Right atrium auricular region (tissue), 2 donors: ENCODE results near the gene XPC. TPM values are rescaled to one million over a fixed set of nuclear protein-coding genes. Genes with fewer than 3 reads are reported as not detected.

Experiments used
- DNase-seq: peaks from one replicate; pipeline ENCODE4 v3.0.0-alpha.2; 2019; ENCODE audit warnings: low spot score
- H3K27ac ChIP-seq, 2 donors: fragments of 200-600 bp; sonication (generic); 1 replicate in 1 of 2; 2 replicates in 1 of 2; pipeline ENCODE4 v1.5.1; 2016 to 2019
- H3K27me3 ChIP-seq, 2 donors: fragments of 200-600 bp; sonication (generic); one replicate each; pipeline versions ENCODE4 v1.5.1 to v1.6.0; 2017 to 2019
- H3K36me3 ChIP-seq: fragments of 200-600 bp; sonication (generic); one replicate; pipeline ENCODE4 v1.5.1; 2016
- H3K4me1 ChIP-seq, 2 donors: fragments of 200-600 bp; sonication (generic); one replicate each; pipeline versions ENCODE4 v1.5.1 to v1.6.0; 2017 to 2019
- H3K4me3 ChIP-seq, 2 donors: fragments of 200-600 bp; sonication (generic); 1 replicate in 1 of 2; 2 replicates in 1 of 2; pipeline ENCODE4 v1.5.1; 2017 to 2019; ENCODE audit warnings: mild to moderate bottlenecking in 1 of 2, moderate library complexity in 1 of 2
- H3K9me3 ChIP-seq, 2 donors: fragments of 200-600 bp; sonication (generic); one replicate each; pipeline ENCODE4 v1.5.1; 2019
- CTCF ChIP-seq, 2 donors: fragments of 200-600 bp; sonication (generic); IDR thresholded peaks; one replicate each; pipeline ENCODE4 v1.5.1; 2019; ENCODE audit warnings: antibody characterized with exemption in 2 of 2
- total RNA-seq, 2 donors: library from RNA; depleted of rRNA; stranded (reverse); fragments of >200 nt; gene quantifications; one replicate each; pipeline ENCODE4 v1.1.0, GENCODE V29; 2016

Gene XPC
- total RNA-seq, 2 donors from 2014 or later = 15.7 to 18.3 TPM

GRCh38 chr3:14146381-14147065, 31.9 kb downstream of the XPC start:
- Histone ChIP-seq H3K36me3 (peaks cover 41% of the 10 kb centered on the region), H3K27ac (peak overlapping the region; percentile 86 to 93), H3K4me3 (no peak overlapping the region), H3K27me3 (no peaks in the 10 kb centered on the region), H3K9me3 (no peaks in the 10 kb centered on the region), H3K4me1 (peaks cover 0 to 62% of the 10 kb centered on the region in 2 donors)
- peak; percentile 50 for DNase-seq
- no peak for TF ChIP-seq CTCF (IDR thresholded peaks at IDR 0.05)

- H3K36me3 ChIP-seq = peaks cover 41% of the 10 kb centered on the region
- peak; percentile 58 for DNase-seq
- H3K4me1 ChIP-seq = peaks cover 0 to 69% of the 10 kb centered on the region in 2 donors
- TF ChIP-seq CTCF (IDR thresholded peaks at IDR 0.05) = no peak
- no peaks in the 10 kb centered on the region for H3K27me3 ChIP-seq
- peak overlapping the region; percentile 86 to 93 for H3K27ac ChIP-seq
- H3K4me3 ChIP-seq = no peak overlapping the region
- no peaks in the 10 kb centered on the region for H3K9me3 ChIP-seq
These were observed 32.6 kb downstream of the XPC start for GRCh38 chr3:14145670-14146380.

- Histone ChIP-seq H3K4me1 (peaks cover 0 to 75% of the 10 kb centered on the region in 2 donors), H3K27ac (peak overlapping the region; percentile 86 to 93), H3K36me3 (peaks cover 44% of the 10 kb centered on the region), H3K9me3 (no peaks in the 10 kb centered on the region), H3K27me3 (no peaks in the 10 kb centered on the region), H3K4me3 (peak overlapping the region in 1 of 2 donors; percentile 36)
- DNase-seq = no peak
- no peak for TF ChIP-seq CTCF (IDR thresholded peaks at IDR 0.05)
These were observed 33.2 kb downstream of the XPC start for GRCh38 chr3:14145236-14145635.

- peaks cover 0 to 75% of the 10 kb centered on the region in 2 donors for H3K4me1 ChIP-seq
- TF ChIP-seq CTCF (IDR thresholded peaks at IDR 0.05) = no peak
- peak; percentile 89 for DNase-seq
- peak overlapping the region; percentile 86 to 93 for H3K27ac ChIP-seq
- H3K9me3 ChIP-seq = no peaks in the 10 kb centered on the region
- H3K36me3 ChIP-seq = peaks cover 51% of the 10 kb centered on the region
- H3K27me3 ChIP-seq = no peaks in the 10 kb centered on the region
- peak overlapping the region in 1 of 2 donors; percentile 36 for H3K4me3 ChIP-seq
These were observed 33.9 kb downstream of the XPC start for GRCh38 chr3:14144423-14145075.

- Histone ChIP-seq H3K4me3 (peak overlapping the region in 1 of 2 donors; percentile 36), H3K27me3 (no peaks in the 10 kb centered on the region), H3K27ac (peak overlapping the region; percentile 86 to 93), H3K9me3 (no peaks in the 10 kb centered on the region), H3K36me3 (peaks cover 57% of the 10 kb centered on the region), H3K4me1 (peaks cover 0 to 78% of the 10 kb centered on the region in 2 donors)
- TF ChIP-seq CTCF (IDR thresholded peaks at IDR 0.05) = no peak
- peak; percentile 87 for DNase-seq
These were observed 34.9 kb downstream of the XPC start for GRCh38 chr3:14143271-14144225.
